ENCODE measurements around the gene LSMEM2.
"Not testable (repeated sequence)": the region's sequence is repeated elsewhere in the genome, so short reads cannot be mapped to it uniquely, and the experiment has no call there.

The LSMEM2 gene

GRCh38 chr3:50264964-50265485 lies 13.9 kb upstream of the LSMEM2 start:
- no peak for DNase-seq

- DNase-seq: no peak
Measured at GRCh38 chr3:50265571-50265970, 13.3 kb upstream of the LSMEM2 start.

- DNase-seq: no peak
Measured at GRCh38 chr3:50266017-50266416, 12.9 kb upstream of the LSMEM2 start.

- no peak for DNase-seq
Measured at GRCh38 chr3:50266836-50267235, 12.1 kb upstream of the LSMEM2 start.

- DNase-seq: no peak
Measured at GRCh38 chr3:50267280-50267913, 11.5 kb upstream of the LSMEM2 start.

- no peak for DNase-seq
Measured at GRCh38 chr3:50268276-50268675, 10.6 kb upstream of the LSMEM2 start.

- DNase-seq: no peak
Measured at GRCh38 chr3:50268703-50269451, 10.0 kb upstream of the LSMEM2 start, which contains the start of gene SEMA3B. SEMA3B (plus strand) TSS chr3:50269147; CDS start chr3:50269241, 94 bp downstream.

- no peak for DNase-seq
Measured at GRCh38 chr3:50269460-50269859, 9.4 kb upstream of the LSMEM2 start.

- DNase-seq: no peak
Measured at GRCh38 chr3:50269977-50270413, 8.9 kb upstream of the LSMEM2 start.

- no peak for DNase-seq
Measured at GRCh38 chr3:50270422-50271224, 8.3 kb upstream of the LSMEM2 start.

- no peak for DNase-seq
Measured at GRCh38 chr3:50271314-50271936, 7.5 kb upstream of the LSMEM2 start.

GRCh38 chr3:50272538-50272910 lies 6.4 kb upstream of the LSMEM2 start:
- DNase-seq: not testable (repeated sequence)

- peak; percentile 85 to 89 for DNase-seq
Measured at GRCh38 chr3:50272911-50273688, 5.8 kb upstream of the LSMEM2 start.

GRCh38 chr3:50273689-50274065 lies 5.2 kb upstream of the LSMEM2 start:
- no peak for DNase-seq

GRCh38 chr3:50274371-50275104 lies 4.3 kb upstream of the LSMEM2 start:
- peak; percentile 15 to 73 for DNase-seq

- DNase-seq: no peak
Measured at GRCh38 chr3:50275141-50275995, 3.5 kb upstream of the LSMEM2 start.

- DNase-seq: no peak
Measured at GRCh38 chr3:50275996-50276761, 2.7 kb upstream of the LSMEM2 start.

GRCh38 chr3:50276762-50277101 lies 2.2 kb upstream of the LSMEM2 start:
- DNase-seq: no peak

GRCh38 chr3:50278123-50278879 lies 586 bp upstream of the LSMEM2 start:
- DNase-seq: no peak

Measured in inflammatory macrophage (primary cell).